ENCODE data around the gene SMAD3. TPM values are rescaled to one million over a fixed set of nuclear protein-coding genes. Genes with fewer than 3 reads are reported as not detected.

Gene SMAD3
- total RNA-seq, 6 experiments from 2014 or later, result 9.2 to 34.0 (median 14.4) TPM

GRCh38 chr15:67146234-67146633, 80.8 kb downstream of the SMAD3 start:
- H3K27me3 ChIP-seq, result no peaks in the 10 kb centered on the region
- no peak for TF ChIP-seq CTCF (IDR thresholded peaks at IDR 0.05)
- no peak for TF ChIP-seq POLR2A (IDR thresholded peaks at IDR 0.05)
- ATAC-seq (peak; percentile 42 to 66 (median 54)), DNase-seq (peak; percentile 63 to 69 (median 66))
- H3K27ac ChIP-seq, result peak overlapping the region in 2 of 3 donors; percentile 11 to 41
- H3K9me3 ChIP-seq, result no peaks in the 10 kb centered on the region
- H3K36me3 ChIP-seq, result no peaks in the 10 kb centered on the region
- intact Hi-C loops (cut with DNase I), result no loop called here
- H3K4me1 ChIP-seq, result peaks cover 0 to 56% (median 29%) of the 10 kb centered on the region in 4 donors
- WGBS (ENCODE audit: insufficient coverage, low coverage, low lambda C conversion rate, missing lambda C conversion rate), result 51% methylated on average over 6 of the region's 6 CpGs
- H3K4me3 ChIP-seq, result no peak overlapping the region

- WGBS (ENCODE audit: insufficient coverage, low coverage, low lambda C conversion rate, missing lambda C conversion rate), result 33% methylated on average over 9 of the region's 10 CpGs
- ATAC-seq, result peak; percentile 45 to 88 (median 74)
- H3K36me3 ChIP-seq, result no peaks in the 10 kb centered on the region
- peak in 2 of 3 donors; percentile 60 to 64 for DNase-seq
- H3K27me3 ChIP-seq, result no peaks in the 10 kb centered on the region
- intact Hi-C loops (cut with DNase I), result no loop called here
- no peak overlapping the region for H3K4me3 ChIP-seq
- peaks cover 0 to 56% (median 31%) of the 10 kb centered on the region in 4 donors for H3K4me1 ChIP-seq
- no peaks in the 10 kb centered on the region for H3K9me3 ChIP-seq
- no peak for TF ChIP-seq POLR2A (IDR thresholded peaks at IDR 0.05)
- no peak for TF ChIP-seq CTCF (IDR thresholded peaks at IDR 0.05)
- peak overlapping the region in 2 of 3 donors; percentile 11 to 41 for H3K27ac ChIP-seq
These were observed 81.5 kb downstream of the SMAD3 start for GRCh38 chr15:67146875-67147381.

- intact Hi-C loops (cut with DNase I), result no loop called here
These were observed 82.1 kb downstream of the SMAD3 start for GRCh38 chr15:67147396-67147949.

GRCh38 chr15:67148196-67148701, 82.8 kb downstream of the SMAD3 start:
- peaks cover 0 to 59% (median 31%) of the 10 kb centered on the region in 4 donors for H3K4me1 ChIP-seq
- no peaks in the 10 kb centered on the region for H3K9me3 ChIP-seq
- intact Hi-C loops (cut with DNase I), result no loop called here
- ATAC-seq (peak in 2 of 4 donors; percentile 8 to 40), DNase-seq (no peak)
- H3K4me3 ChIP-seq, result no peak overlapping the region
- peak overlapping the region in 1 of 3 donors; percentile 8 for H3K27ac ChIP-seq
- H3K36me3 ChIP-seq, result no peaks in the 10 kb centered on the region
- WGBS (ENCODE audit: insufficient coverage, low coverage, low lambda C conversion rate, missing lambda C conversion rate), result 63% methylated on average over 5 of the region's 6 CpGs
- H3K27me3 ChIP-seq, result no peaks in the 10 kb centered on the region
- TF ChIP-seq CTCF (IDR thresholded peaks at IDR 0.05), result no peak
- no peak for TF ChIP-seq POLR2A (IDR thresholded peaks at IDR 0.05)

More at GRCh38 chr15:67147396-67147949, 82.1 kb downstream of the SMAD3 start:
- DNase-seq (no peak), ATAC-seq (no peak)
- no peak overlapping the region for H3K4me3 ChIP-seq
- 60% methylated on average over 7 of the region's 7 CpGs for WGBS (ENCODE audit: insufficient coverage, low coverage, low lambda C conversion rate, missing lambda C conversion rate)
- peak overlapping the region in 2 of 3 donors; percentile 11 to 41 for H3K27ac ChIP-seq
- no peaks in the 10 kb centered on the region for H3K36me3 ChIP-seq
- H3K4me1 ChIP-seq, result peaks cover 0 to 56% (median 31%) of the 10 kb centered on the region in 4 donors
- no peaks in the 10 kb centered on the region for H3K9me3 ChIP-seq
- TF ChIP-seq CTCF (IDR thresholded peaks at IDR 0.05) (no peak), POLR2A (IDR thresholded peaks at IDR 0.05) (no peak)
- no peaks in the 10 kb centered on the region for H3K27me3 ChIP-seq
